SU-DHL-6 (cell line): ENCODE measurements around the gene PREX1.

Experiments
- CTCF ChIP-seq: fragments of 200-600 bp; sonication (generic); IDR thresholded peaks from one replicate; pipeline ENCODE4 v1.5.1; 2017; ENCODE audit warnings: antibody characterized with exemption, mild to moderate bottlenecking, low read length, moderate library complexity; ENCODE audit not compliant: insufficient read depth, poor library complexity, severe bottlenecking
- EZH2phosphoT487 ChIP-seq: fragments of 200-600 bp; sonication (generic), shearing (Covaris generic); conservative IDR thresholded peaks from 2 replicates; pipeline ENCODE4 v1.6.1; 2018; ENCODE audit warnings: mild to moderate bottlenecking, antibody characterized with exemption, low read length, moderate library complexity, mixed read lengths

- TF ChIP-seq EZH2phosphoT487 (no peak), CTCF (no peak)
Observed at GRCh38 chr20:48850977-48851299, 23.1 kb upstream of the PREX1 start.
